ENCODE results near the gene CD300A. TPM values are rescaled to one million over a fixed set of nuclear protein-coding genes. Genes with fewer than 3 reads are reported as not detected.

The CD300A gene
- total RNA-seq, 2 donors from 2014 or later, result 2.0 to 3.1 TPM

- no peak for ATAC-seq
- no peak for DNase-seq
- no peaks in the 10 kb centered on the region for H3K27me3 ChIP-seq
- intact Hi-C loops (cut with DNase I), result no loop called here
- WGBS, 2 donors, result 44 to 57% methylated on average over 8 to 15 of the region's 15 CpGs
- peak overlapping the region in 3 of 4 donors; percentile 91 to 92 (median 91) for H3K27ac ChIP-seq
- peaks cover 29% of the 10 kb centered on the region for H3K4me1 ChIP-seq
- no peaks in the 10 kb centered on the region for H3K9me3 ChIP-seq
- H3K36me3 ChIP-seq (replicated peaks in 1 of 2; ENCODE audit: insufficient read depth in 1 of 2, low read depth in 2 of 2), result no peaks in the 10 kb centered on the region
- H3K4me3 ChIP-seq, result no peak overlapping the region
- TF ChIP-seq CTCF (IDR thresholded peaks at IDR 0.05), result no peak
- TF ChIP-seq POLR2A (IDR thresholded peaks at IDR 0.05), result no peak
Measured at GRCh38 chr17:74455025-74455545, 11.3 kb upstream of the CD300A start.

GRCh38 chr17:74455821-74456220, 10.6 kb upstream of the CD300A start:
- no peak overlapping the region for H3K27ac ChIP-seq
- peaks cover 29% of the 10 kb centered on the region for H3K4me1 ChIP-seq
- no peaks in the 10 kb centered on the region for H3K27me3 ChIP-seq
- WGBS, 2 donors, result 79 to 98% methylated on average over 5 of the region's 5 CpGs
- H3K9me3 ChIP-seq, result no peaks in the 10 kb centered on the region
- no peak for ATAC-seq
- intact Hi-C loops (cut with DNase I), result no loop called here
- TF ChIP-seq POLR2A (IDR thresholded peaks at IDR 0.05), result no peak
- no peak for TF ChIP-seq CTCF (IDR thresholded peaks at IDR 0.05)
- H3K36me3 ChIP-seq (replicated peaks in 1 of 2; ENCODE audit: insufficient read depth in 1 of 2, low read depth in 2 of 2), result no peaks in the 10 kb centered on the region
- DNase-seq, result no peak
- no peak overlapping the region for H3K4me3 ChIP-seq

GRCh38 chr17:74457146-74457819, 9.2 kb upstream of the CD300A start:
- intact Hi-C loops (cut with DNase I), result no loop called here
- H3K4me3 ChIP-seq, result no peak overlapping the region
- DNase-seq (peak; percentile 78 to 86 (median 80)), ATAC-seq (no peak)
- H3K27me3 ChIP-seq, result no peaks in the 10 kb centered on the region
- TF ChIP-seq CTCF (IDR thresholded peaks at IDR 0.05), result peak; percentile 90 to 97 (median 97)
- TF ChIP-seq POLR2A (IDR thresholded peaks at IDR 0.05), result no peak
- H3K36me3 ChIP-seq (replicated peaks in 1 of 2; ENCODE audit: insufficient read depth in 1 of 2, low read depth in 2 of 2), result no peaks in the 10 kb centered on the region
- WGBS, 2 donors, result 24 to 25% methylated on average over 18 of the region's 18 CpGs
- no peaks in the 10 kb centered on the region for H3K9me3 ChIP-seq
- no peak overlapping the region for H3K27ac ChIP-seq
- peaks cover 29% of the 10 kb centered on the region for H3K4me1 ChIP-seq

- ATAC-seq (no peak), DNase-seq (no peak)
- no peaks in the 10 kb centered on the region for H3K27me3 ChIP-seq
- peaks cover 27% of the 10 kb centered on the region for H3K4me1 ChIP-seq
- no peak overlapping the region for H3K4me3 ChIP-seq
- H3K9me3 ChIP-seq, result no peaks in the 10 kb centered on the region
- no peak overlapping the region for H3K27ac ChIP-seq
- WGBS, 2 donors, result 32 to 33% methylated on average over 6 of the region's 6 CpGs
- peak in 1 of 7 experiments; percentile 1 for TF ChIP-seq CTCF (IDR thresholded peaks at IDR 0.05)
- no peak for TF ChIP-seq POLR2A (IDR thresholded peaks at IDR 0.05)
- intact Hi-C loops (cut with DNase I), result no loop called here
- H3K36me3 ChIP-seq (replicated peaks in 1 of 2; ENCODE audit: insufficient read depth in 1 of 2, low read depth in 2 of 2), result no peaks in the 10 kb centered on the region
Measured at GRCh38 chr17:74457820-74458166, 8.6 kb upstream of the CD300A start.

- WGBS, 2 donors, result 80 to 83% methylated on average over 3 of the region's 3 CpGs
- Histone ChIP-seq H3K27ac (no peak overlapping the region), H3K27me3 (no peaks in the 10 kb centered on the region), H3K9me3 (no peaks in the 10 kb centered on the region), H3K4me3 (no peak overlapping the region), H3K4me1 (peaks cover 18% of the 10 kb centered on the region), H3K36me3 (replicated peaks in 1 of 2; ENCODE audit: insufficient read depth in 1 of 2, low read depth in 2 of 2) (no peaks in the 10 kb centered on the region)
- DNase-seq, result no peak
- TF ChIP-seq CTCF (IDR thresholded peaks at IDR 0.05) (no peak), POLR2A (IDR thresholded peaks at IDR 0.05) (no peak)
- ATAC-seq, result no peak
- intact Hi-C loops (cut with DNase I), result no loop called here
Measured at GRCh38 chr17:74458835-74459234, 7.6 kb upstream of the CD300A start.

Measured in body of pancreas (tissue), 4 donors.